Astrocyte (in vitro differentiated cells and primary cell): ENCODE measurements around the gene COL23A1.

Experiments
- EZH2 ChIP-seq: IDR thresholded peaks from 2 replicates; pipeline ENCODE4 v1.6.1; 2012; ENCODE audit warnings: mild to moderate bottlenecking, low read length, inconsistent platforms; ENCODE audit not compliant: insufficient read depth
- TF ChIP-seq, protein P1 (sequence below): IDR thresholded peaks from 2 replicates; pipeline ENCODE4 v1.5.1; 2011; ENCODE audit warnings: low read depth, mild to moderate bottlenecking, inconsistent platforms, low read length, moderate library complexity; ENCODE audit not compliant: insufficient read depth

DNA sequence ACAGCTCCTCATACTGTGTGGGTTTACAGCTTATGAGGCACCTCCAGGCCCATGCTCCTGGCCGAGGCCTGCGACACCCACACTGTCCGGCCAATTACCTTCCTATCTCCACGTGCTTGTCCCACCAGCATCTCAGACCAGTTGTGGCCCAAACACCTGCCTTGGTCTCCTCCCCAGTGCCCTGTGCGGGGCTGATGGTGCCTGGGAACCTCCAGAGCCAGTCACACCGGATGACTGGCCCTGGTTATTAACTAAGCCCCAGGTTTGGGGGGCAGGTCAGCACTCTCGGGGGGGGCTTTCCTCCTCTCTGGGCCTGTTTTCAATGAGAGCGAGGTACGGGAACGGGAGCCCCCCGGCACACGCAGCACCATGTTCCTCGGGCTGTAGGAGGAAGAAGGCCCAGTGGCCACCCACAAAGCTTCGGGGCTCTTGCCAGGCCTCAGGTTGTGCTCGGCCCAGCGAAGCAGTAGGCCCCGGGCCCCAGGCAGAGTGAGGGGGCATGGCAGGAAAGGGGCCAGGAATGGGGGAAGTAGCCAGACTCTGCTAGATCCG lies 281.6 kb downstream of the COL23A1 start:
- TF ChIP-seq, protein P1, sequence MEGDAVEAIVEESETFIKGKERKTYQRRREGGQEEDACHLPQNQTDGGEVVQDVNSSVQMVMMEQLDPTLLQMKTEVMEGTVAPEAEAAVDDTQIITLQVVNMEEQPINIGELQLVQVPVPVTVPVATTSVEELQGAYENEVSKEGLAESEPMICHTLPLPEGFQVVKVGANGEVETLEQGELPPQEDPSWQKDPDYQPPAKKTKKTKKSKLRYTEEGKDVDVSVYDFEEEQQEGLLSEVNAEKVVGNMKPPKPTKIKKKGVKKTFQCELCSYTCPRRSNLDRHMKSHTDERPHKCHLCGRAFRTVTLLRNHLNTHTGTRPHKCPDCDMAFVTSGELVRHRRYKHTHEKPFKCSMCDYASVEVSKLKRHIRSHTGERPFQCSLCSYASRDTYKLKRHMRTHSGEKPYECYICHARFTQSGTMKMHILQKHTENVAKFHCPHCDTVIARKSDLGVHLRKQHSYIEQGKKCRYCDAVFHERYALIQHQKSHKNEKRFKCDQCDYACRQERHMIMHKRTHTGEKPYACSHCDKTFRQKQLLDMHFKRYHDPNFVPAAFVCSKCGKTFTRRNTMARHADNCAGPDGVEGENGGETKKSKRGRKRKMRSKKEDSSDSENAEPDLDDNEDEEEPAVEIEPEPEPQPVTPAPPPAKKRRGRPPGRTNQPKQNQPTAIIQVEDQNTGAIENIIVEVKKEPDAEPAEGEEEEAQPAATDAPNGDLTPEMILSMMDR, result no peak
- TF ChIP-seq EZH2, result no peak
